ENCODE measurements around the gene ABL1. TPM values are rescaled to one million over a fixed set of nuclear protein-coding genes. Genes with fewer than 3 reads are reported as not detected.

The ABL1 gene
- total and polyA plus RNA-seq, 2 of the 13 experiments (the other 11 are each of a cell fraction or from before 2014, with no cell fraction given) = 10.8 to 20.4 TPM

DNA sequence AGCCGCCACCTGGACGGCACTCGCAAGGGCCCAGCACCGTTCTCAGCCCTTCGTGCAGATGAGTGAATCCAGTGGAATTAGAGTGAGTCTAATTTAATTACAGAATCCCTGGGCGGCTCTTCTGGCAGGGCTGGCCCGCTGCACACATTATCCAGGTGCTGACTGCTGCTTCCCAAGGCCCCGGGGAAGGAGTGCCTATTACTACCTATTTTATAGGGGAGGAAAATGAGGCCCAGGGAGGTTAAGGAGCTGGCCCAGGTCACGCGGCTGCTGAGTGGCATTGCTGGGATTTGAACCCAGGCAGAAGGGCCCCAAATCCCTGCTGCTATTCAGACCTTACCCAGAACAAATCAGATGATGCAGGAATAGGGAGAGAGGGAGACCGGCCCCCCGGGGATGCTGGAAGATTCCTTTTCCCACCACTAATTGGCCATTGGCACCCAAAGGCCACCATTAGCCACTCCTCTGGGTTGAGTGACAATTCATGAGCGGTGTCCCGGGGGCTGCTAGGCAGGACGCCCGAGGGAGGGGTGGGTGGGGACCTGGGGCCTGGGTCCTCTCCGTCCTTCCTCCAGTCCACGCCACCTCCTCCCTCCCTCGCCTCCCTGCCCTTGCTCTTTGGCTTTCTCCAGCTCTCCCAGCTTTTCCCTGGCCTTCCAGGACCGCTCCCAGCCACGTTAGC is 71.8 kb downstream of the ABL1 start:
- no peak overlapping the region for H2AFZ ChIP-seq (ENCODE audit: low read length)
- H3K27ac ChIP-seq (ENCODE audit: extremely low read length, insufficient read depth, low read length) = no peak overlapping the region
- H3K9ac ChIP-seq (ENCODE audit: insufficient read depth, low read depth, low read length) = no peak overlapping the region
- H3K79me2 ChIP-seq (ENCODE audit: insufficient read depth, low read length) = no peaks in the 10 kb centered on the region
- H3K4me2 ChIP-seq (ENCODE audit: low read depth, low read length) = no peak overlapping the region
- ATAC-seq (no peak), DNase-seq (ENCODE audit: low spot score) (no peak), FAIRE-seq (no peak)
- H3K36me3 ChIP-seq (replicated peaks in 1 of 2; ENCODE audit: control insufficient read depth in 1 of 2, insufficient read depth in 2 of 2, low read length in 2 of 2) = no peaks in the 10 kb centered on the region
- no peaks in the 10 kb centered on the region for H3K9me3 ChIP-seq (ENCODE audit: low read length)
- BruUV-seq (replicated peaks) = no TSS peak
- no peaks in the 10 kb centered on the region for H4K20me1 ChIP-seq (ENCODE audit: insufficient read depth, low read length)
- H3K27me3 ChIP-seq (ENCODE audit: control insufficient read depth in 1 of 2, insufficient read depth in 2 of 2, low read length in 2 of 2) = peaks cover 24 to 85% of the 10 kb centered on the region in 2 experiments; a peak in 4 of 5 replicates
- H3K4me3 ChIP-seq (replicated peaks in 1 of 3; ENCODE audit: insufficient read depth in 1 of 3, low read depth in 2 of 3, low read length in 3 of 3) = no peak overlapping the region
- intact Hi-C loops (cut with micrococcal nuclease; ENCODE audit: unreplicated experiment) (no loop called here), in situ Hi-C loops (cut with HindIII; ENCODE audit: extremely low pct_ligation_motif_present, low pct_unique_long_range_greater_than_20kb) (no loop called here)
- ChIA-PET POLR2A (no interaction called here), CTCF (ENCODE audit: low intra/inter-chr PET ratio, low total read pairs) (no interaction called here)
- TF ChIP-seq ARNT (IDR thresholded peaks at IDR 0.05) (no peak), BRD4 (CRISPR knock-in tag; IDR thresholded peaks at IDR 0.05) (no peak), REL (CRISPR knock-in tag; conservative IDR thresholded peaks at IDR 0.05) (no peak), CREBL2 (CRISPR knock-in tag; IDR thresholded peaks at IDR 0.05; ENCODE audit: borderline replicate concordance) (no peak), FOXP4 (CRISPR knock-in tag; IDR thresholded peaks at IDR 0.05) (no peak), XRCC5 (optimal IDR thresholded peaks at IDR 0.05; ENCODE audit: low read length) (no peak), KAT8 (CRISPR knock-in tag; IDR thresholded peaks at IDR 0.05) (no peak), ZNF251 (CRISPR knock-in tag; IDR thresholded peaks at IDR 0.05) (no peak), MIER3 (CRISPR knock-in tag; IDR thresholded peaks at IDR 0.05; ENCODE audit: borderline replicate concordance) (no peak), ZNF850 (CRISPR knock-in tag; conservative IDR thresholded peaks at IDR 0.05) (no peak), TGIF2 (CRISPR knock-in tag; IDR thresholded peaks at IDR 0.05) (no peak), SP1 (IDR thresholded peaks at IDR 0.05) (no peak), SP1 (CRISPR knock-in tag; IDR thresholded peaks at IDR 0.05) (no peak)
- TF ChIP-seq, protein P1, sequence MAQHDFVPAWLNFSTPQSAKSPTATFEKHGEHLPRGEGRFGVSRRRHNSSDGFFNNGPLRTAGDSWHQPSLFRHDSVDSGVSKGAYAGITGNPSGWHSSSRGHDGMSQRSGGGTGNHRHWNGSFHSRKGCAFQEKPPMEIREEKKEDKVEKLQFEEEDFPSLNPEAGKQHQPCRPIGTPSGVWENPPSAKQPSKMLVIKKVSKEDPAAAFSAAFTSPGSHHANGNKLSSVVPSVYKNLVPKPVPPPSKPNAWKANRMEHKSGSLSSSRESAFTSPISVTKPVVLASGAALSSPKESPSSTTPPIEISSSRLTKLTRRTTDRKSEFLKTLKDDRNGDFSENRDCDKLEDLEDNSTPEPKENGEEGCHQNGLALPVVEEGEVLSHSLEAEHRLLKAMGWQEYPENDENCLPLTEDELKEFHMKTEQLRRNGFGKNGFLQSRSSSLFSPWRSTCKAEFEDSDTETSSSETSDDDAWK (CRISPR knock-in tag; IDR thresholded peaks at IDR 0.05) = no peak
- TF ChIP-seq, protein P2, sequence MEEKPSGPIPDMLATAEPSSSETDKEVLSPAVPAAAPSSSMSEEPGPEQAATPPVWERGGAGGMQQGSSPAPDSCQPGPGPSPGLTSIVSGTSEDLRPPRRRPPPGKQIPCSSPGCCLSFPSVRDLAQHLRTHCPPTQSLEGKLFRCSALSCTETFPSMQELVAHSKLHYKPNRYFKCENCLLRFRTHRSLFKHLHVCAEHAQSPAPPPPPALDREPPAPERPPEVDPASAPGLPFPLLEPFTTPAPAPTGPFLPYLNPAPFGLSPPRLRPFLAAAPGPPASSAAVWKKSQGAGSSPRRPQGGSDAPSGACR (CRISPR knock-in tag; IDR thresholded peaks at IDR 0.05) = no peak
- WGBS (ENCODE audit: low lambda C conversion rate) = 31% methylated on average over 14 of the region's 21 CpGs
- peaks cover 18% of the 10 kb centered on the region for H3K4me1 ChIP-seq (ENCODE audit: insufficient read depth, low read length)

Data from HepG2 (cell line).